GM12873 (cell line): ENCODE measurements around the gene KAT5.

Source experiments
- CTCF ChIP-seq: IDR thresholded peaks from 2 replicates; pipeline ENCODE4 v1.5.1; 2012; ENCODE audit warnings: low read depth, mild to moderate bottlenecking, moderate library complexity, low read length, control low read depth; ENCODE audit not compliant: insufficient read depth; ENCODE audit errors: missing control alignments

Gene KAT5

GRCh38 chr11:65701686-65702085, 10.4 kb upstream of the KAT5 start:
- TF ChIP-seq CTCF: no peak

- TF ChIP-seq CTCF: no peak
Measured at GRCh38 chr11:65703846-65704245, 8.2 kb upstream of the KAT5 start.

GRCh38 chr11:65706303-65706763, 5.7 kb upstream of the KAT5 start:
- peak; percentile 55 for TF ChIP-seq CTCF

GRCh38 chr11:65708451-65708850, 3.6 kb upstream of the KAT5 start:
- no peak for TF ChIP-seq CTCF

- TF ChIP-seq CTCF: no peak
Measured at GRCh38 chr11:65709661-65710060, 2.4 kb upstream of the KAT5 start.

GRCh38 chr11:65710421-65710820, 1.6 kb upstream of the KAT5 start:
- TF ChIP-seq CTCF: no peak

- no peak for TF ChIP-seq CTCF
Measured at GRCh38 chr11:65712633-65713076, 603 bp downstream of the KAT5 start.
